CD4-positive, alpha-beta T cell treated with Interleukin-1 beta for 1 hour (primary cell): ENCODE results near the gene PLCB4.
"Not testable (repeated sequence)": the region's sequence is repeated elsewhere in the genome, so short reads cannot be mapped to it uniquely, and the experiment has no call there.

Source experiments
- DNase-seq, 2 donors: peaks; one replicate each; pipeline ENCODE4 v3.0.0-alpha.2; 2020 to 2022

Gene PLCB4

GRCh38 chr20:9068841-9069663 lies at the start of gene PLCB4:
Gene PLCB4, plus strand, starts transcription at chr20:9069087. Its CDS starts 238,728 bp downstream, at chr20:9307815.
- DNase-seq = no peak

GRCh38 chr20:9019833-9020232 lies 49.1 kb upstream of the PLCB4 start:
- DNase-seq = no peak

GRCh38 chr20:9021216-9021615 lies 47.7 kb upstream of the PLCB4 start:
- DNase-seq = no peak

- DNase-seq = no peak
These were observed 47.2 kb upstream of the PLCB4 start for GRCh38 chr20:9021699-9022098.

DNA sequence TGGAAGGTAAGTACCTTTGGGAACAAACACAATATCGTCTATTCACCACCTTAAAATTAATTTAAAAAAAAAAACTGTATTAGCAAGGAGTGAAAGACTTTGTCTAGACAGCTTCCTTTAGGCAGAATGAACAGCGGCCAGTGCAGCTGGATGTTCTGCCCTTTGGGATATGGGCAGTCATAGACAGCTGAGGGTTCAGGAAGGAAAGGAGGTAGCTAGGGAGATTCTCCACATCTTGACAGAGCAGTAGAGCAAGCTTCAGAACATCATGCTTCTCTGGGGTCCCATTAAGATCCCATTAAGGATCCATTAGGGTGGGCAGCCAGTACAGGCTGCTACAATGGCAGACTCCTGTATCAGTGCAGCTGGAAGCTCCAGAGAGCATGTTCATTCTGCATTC lies 46.5 kb upstream of the PLCB4 start:
- no peak for DNase-seq

GRCh38 chr20:9024606-9025005 lies 44.3 kb upstream of the PLCB4 start:
- DNase-seq = no peak

- no peak for DNase-seq
These were observed 43.9 kb upstream of the PLCB4 start for GRCh38 chr20:9025011-9025410.

- DNase-seq = no peak
These were observed 43.2 kb upstream of the PLCB4 start for GRCh38 chr20:9025643-9026042.

GRCh38 chr20:9027626-9028025 lies 41.3 kb upstream of the PLCB4 start:
- no peak for DNase-seq

- no peak for DNase-seq
These were observed 40.5 kb upstream of the PLCB4 start for GRCh38 chr20:9028419-9028818.

DNA sequence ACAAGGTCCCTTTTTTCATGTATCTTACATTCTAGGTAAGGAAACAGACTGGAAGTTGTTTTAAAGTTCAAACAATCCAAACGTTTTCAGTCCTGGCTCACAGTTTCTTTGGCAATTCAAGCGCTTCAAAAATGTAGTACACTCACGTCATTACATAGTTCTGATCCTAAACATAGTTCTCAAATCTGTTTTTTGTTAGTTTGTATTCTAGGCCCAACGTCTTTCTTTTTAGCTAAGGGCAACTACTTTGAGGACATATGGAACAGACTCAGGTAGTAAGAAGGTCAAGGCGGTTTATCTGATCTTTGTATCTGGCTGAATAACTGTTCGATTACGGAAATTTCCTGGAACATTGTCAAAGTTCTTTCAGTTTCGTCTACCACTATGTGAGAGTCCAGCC lies 36.9 kb upstream of the PLCB4 start:
- DNase-seq = no peak

- DNase-seq = no peak
These were observed 36.1 kb upstream of the PLCB4 start for GRCh38 chr20:9032758-9033157.

- no peak for DNase-seq
These were observed 33.8 kb upstream of the PLCB4 start for GRCh38 chr20:9035126-9035525.

- no peak for DNase-seq
These were observed 32.3 kb upstream of the PLCB4 start for GRCh38 chr20:9036593-9036992.

DNA sequence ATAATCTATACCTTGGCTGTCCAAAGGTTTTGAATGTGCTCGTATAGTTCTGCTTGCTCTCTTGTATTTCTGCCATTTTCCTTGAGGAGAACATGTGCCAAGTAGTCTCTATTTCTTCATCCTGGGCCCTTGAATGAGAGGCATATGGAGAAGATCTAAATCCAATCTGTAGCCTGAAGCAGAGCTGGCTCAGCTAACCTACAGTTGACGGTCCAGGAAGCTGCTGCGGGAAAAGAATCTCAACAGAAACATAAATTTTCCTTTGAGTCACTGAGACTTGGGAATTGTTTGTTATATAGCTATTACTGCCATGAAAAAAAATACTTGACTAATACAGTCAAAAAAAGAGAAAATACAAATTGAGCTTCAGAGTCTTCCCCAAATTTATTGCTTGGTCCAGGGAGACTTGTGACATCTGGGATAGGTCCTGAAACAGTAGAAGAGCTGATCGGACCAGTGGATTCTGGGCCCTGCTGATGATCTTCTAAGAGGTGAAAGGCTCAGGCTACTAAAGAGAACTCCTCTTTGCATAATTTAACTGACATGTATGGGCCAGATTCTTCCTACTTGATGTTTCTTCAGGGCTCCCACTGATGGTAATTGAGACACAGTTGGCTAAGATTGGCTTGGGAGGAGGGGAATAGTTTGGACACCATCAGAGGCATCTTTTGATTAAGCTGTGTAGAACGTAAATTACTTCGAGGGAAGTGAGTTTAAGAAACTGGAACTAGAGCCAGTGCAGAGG lies 29.9 kb upstream of the PLCB4 start:
- no peak for DNase-seq

- no peak for DNase-seq
These were observed 27.9 kb upstream of the PLCB4 start for GRCh38 chr20:9040863-9041524.

DNA sequence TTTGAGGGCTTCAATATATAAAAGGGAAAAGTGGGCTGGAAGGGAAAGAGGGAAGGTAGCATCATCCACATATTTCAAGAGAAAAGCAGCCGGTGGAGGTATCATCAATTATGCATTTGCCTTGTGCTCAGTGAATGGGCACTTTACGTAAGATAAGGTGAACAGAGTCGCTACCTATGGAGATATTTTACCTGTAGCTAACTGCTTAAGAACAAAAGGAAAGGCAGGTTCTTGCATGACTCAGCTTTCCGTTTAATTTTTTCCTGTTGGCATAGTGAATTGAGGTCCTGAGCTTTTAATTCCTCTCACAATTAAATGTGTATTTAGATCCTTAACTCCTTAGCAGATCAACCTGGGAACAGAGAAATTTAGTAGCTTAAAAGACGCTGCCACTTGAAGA lies 25.5 kb upstream of the PLCB4 start:
- no peak for DNase-seq

DNA sequence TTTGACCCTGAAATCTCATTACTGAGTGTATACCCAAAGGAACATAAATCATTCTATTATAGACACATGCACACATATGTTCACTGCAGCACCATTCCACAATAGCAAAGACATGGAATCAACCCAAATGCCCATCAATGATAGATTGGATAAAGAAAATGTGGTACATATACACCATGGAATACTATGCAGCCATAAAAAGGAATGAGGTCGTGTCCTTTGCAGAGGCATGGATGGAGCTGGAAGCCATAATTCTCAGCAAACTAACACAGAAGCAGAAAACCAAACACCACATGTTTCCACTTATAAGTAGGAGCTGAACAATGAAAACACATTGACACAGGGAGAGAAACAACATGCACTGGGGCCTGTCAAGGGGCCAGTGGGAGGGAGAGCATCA lies 21.0 kb upstream of the PLCB4 start:
- not testable (repeated sequence) for DNase-seq

GRCh38 chr20:9051508-9051907 lies 17.4 kb upstream of the PLCB4 start:
- no peak for DNase-seq

DNA sequence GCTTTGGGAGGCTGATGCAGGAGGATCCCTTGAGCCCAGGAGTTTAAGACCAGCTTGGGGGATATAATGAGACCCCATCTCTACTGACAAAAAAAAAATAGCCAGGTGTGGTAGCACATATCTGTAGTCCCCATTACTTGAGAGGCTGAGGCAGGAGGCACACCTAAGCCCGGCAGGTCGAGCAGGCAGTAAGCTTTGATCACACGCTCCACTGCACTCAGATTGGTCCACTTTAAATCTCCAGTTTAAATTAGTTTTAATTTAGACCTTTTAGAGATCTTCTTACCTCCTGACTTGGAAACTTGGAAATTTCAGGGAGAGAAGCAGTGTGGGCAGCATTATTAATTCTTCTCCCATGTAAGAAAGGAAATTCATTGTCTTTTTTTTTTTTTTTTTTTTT lies 16.8 kb upstream of the PLCB4 start:
- no peak for DNase-seq

DNA sequence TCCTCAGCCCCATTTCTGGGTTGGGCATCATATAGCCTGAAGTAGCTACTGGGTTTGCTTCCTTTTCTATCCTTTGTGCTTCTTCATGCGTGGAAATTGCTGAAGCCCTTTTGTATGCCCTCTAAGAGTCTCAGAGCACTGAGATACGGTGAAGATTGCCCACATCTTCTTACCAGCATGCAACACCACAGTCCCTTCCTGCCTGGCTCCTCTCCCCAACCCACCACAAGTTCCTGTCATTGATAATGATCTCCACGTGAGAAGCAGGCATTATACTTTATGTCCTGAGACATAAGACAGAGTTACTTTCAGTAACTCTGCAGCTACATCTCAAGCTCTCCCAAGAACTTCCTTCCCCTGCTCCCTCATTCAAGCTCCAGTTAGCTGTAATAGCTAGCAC lies 15.8 kb upstream of the PLCB4 start:
- DNase-seq = no peak

DNA sequence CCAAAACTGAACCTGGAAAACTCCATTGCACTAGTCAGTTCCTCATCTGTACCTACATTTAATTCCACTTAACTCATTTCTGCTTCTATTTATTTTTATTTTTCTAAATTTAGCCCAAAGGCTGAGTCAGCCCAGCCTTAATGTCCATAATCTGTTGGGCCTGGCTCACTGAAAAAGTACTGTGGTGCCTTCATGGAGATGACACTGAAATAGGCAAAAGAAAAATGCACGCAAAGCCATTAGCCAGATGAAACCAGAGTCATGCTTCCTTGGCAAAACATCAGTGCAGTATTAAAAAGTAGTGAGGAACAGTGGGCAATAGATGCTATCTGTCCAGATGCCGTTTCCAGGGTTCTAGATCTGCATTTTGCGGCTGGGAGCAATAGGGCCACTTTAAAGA lies 14.7 kb upstream of the PLCB4 start:
- no peak for DNase-seq

GRCh38 chr20:9059931-9060330 lies 9.0 kb upstream of the PLCB4 start:
- DNase-seq = no peak

DNA sequence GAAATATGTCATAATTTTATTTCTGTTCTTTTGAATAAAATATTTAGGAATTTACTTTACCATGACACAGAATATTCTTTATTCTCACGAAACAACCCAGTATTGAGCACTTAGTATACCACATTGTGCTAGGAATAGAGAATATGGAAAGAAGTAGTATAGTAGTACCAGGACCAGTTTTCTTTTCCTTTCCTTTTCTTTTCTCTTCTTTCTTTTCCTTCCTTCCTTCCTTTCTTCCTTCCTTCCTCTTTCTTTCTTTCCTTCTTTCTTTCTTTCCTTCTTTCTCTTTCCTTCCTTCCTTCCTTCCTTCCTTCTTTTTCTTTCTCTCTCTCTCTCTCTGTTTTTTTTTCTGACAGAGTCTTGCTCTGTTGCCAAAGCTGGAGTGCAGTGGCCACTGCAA lies 7.5 kb upstream of the PLCB4 start:
- DNase-seq = no peak
